GM19099 (cell line): ENCODE measurements around the gene PRSS56.

ENCODE experiments used
- POLR2A ChIP-seq: IDR thresholded peaks from 3 replicates; pipeline ENCODE4 v1.6.1; 2011; ENCODE audit warnings: low read depth; ENCODE audit not compliant: insufficient read length; ENCODE audit errors: extremely low read depth

Gene PRSS56

GRCh38 chr2:232492963-232493700, 27.1 kb upstream of the PRSS56 start:
- TF ChIP-seq POLR2A: no peak

- TF ChIP-seq POLR2A: no peak
These were observed 26.3 kb upstream of the PRSS56 start for GRCh38 chr2:232493701-232494474.

- no peak for TF ChIP-seq POLR2A
These were observed 25.6 kb upstream of the PRSS56 start for GRCh38 chr2:232494542-232494941.

DNA sequence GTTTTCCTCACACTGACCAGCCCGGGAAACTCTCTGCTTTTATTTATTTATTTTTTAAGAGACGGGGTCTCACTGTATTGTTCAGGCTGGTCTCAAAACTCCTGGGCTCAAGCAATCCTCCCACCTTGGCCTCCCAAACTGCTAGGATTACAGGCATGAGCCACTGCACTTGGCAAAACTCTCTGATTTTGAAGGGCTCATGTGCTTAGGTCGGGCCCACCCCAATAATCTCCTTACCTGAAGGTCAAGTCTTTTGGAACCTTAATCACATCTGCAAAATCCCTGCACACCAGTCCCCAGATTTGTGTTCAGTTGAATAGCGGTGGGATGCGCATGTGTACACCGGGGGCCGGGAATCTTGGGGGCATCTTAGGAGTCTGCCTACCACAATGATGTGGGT, 24.9 kb upstream of the PRSS56 start:
- no peak for TF ChIP-seq POLR2A

DNA sequence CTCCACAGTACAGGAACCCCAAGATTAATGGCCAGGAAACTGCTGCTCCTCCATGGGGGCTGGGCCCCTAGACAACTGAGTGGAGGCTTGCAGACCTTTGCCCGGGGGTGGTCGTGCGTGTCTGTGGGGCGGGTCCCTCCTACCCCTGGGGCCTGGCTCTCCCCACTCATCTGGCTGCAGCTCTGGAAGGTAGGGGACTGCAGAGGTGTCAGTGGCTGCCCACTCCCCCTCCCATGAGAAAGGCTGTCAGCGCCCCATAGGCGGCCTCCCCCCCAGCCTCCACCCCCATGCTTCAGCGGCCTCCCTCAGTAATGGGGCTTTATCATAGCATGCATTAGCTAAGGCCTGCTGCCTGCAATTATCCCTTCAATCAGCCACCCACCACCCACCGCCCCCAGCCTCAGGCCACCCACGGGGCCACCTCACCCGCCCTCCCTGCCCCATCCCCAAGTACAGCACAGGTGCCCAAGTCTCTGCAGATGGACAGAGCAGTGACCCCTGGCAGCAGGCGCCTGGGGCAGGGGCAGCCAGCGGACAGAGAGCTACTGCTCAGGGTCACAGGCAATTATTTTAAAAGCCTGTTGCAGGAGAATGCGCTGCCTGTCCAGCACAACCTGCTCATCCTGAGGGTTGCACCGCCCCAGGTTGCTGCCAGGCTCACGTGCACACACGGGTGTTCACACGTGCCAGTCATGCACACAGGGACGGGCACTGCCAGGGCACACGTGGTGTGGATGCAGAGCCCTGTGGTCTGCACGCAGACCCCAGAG, 23.5 kb upstream of the PRSS56 start:
- no peak for TF ChIP-seq POLR2A

- TF ChIP-seq POLR2A: no peak
These were observed 22.8 kb upstream of the PRSS56 start for GRCh38 chr2:232497348-232497747.

GRCh38 chr2:232498452-232498851, 21.7 kb upstream of the PRSS56 start:
- no peak for TF ChIP-seq POLR2A

DNA sequence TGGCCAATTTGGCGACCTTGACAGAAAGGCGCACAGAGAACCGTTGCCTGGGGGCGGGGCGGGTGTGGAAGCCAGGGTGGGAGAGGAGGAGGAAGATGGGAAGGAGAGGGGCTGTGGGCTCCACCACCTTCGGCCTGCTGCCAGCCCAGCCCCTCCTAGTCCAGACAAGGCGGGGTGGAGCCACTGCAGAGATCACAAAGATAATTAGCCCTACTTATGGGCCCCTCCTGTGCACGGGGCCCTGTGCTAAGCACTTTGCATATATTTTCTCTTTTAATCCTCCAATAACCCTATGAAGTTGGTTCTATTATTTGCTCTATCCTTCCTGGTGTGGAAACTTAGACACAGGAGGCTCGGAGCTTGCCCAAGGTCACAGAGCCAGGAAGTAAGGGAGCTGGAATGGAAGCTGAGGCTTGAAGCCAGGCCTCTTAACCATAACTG, 18.8 kb upstream of the PRSS56 start:
- TF ChIP-seq POLR2A: no peak

DNA sequence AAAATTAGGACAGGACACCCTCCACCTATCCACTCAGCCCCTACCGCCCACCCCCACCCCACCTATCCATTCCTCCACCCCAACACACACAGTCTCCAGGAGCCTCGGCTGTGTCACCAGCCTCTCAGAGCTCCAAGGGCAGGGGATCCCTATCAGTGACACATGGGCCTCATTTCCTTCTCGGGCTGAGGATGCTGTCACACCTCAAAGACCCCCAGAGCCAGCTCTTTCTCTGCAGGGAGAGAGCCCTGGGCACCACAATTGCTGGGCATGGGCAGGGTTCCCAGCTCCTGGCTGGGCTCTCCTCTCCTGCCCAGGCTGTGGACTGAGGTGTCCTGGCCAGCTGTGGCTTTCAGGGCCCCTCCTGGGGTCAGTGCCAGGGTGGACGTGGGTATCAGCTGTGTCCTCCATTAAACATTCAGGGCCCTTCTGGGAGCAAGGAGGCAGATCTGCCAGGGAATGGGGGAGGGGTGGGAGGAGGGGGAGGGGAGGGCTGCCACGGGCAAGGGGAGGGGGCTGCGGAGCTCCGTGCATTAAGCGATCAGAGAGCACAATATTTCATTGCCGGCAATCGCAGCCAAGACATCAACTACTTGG, 18.3 kb upstream of the PRSS56 start:
- no peak for TF ChIP-seq POLR2A

DNA sequence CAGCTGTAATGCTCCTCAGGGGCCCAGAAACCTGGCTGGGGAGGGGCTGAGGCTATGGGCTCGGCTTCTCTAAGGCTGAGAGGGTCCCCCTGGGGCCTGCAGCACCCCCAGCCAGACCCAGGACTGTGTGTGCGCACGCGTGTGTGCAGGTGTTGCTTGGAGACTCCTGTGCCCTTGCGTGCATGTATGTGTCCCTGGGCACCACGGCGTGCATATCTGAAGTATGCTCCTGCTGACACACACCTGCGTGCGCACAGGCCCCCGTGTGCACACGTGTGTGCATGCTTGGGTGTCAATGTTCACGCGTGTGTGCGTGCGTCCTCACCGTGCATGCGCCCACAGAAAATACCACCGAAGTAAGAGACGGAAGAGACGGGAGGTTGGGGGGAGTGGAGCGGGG, 17.7 kb upstream of the PRSS56 start:
- TF ChIP-seq POLR2A: no peak

GRCh38 chr2:232502911-232503808, 17.0 kb upstream of the PRSS56 start:
- TF ChIP-seq POLR2A: no peak

- TF ChIP-seq POLR2A: no peak
These were observed 16.3 kb upstream of the PRSS56 start for GRCh38 chr2:232503809-232504323.

DNA sequence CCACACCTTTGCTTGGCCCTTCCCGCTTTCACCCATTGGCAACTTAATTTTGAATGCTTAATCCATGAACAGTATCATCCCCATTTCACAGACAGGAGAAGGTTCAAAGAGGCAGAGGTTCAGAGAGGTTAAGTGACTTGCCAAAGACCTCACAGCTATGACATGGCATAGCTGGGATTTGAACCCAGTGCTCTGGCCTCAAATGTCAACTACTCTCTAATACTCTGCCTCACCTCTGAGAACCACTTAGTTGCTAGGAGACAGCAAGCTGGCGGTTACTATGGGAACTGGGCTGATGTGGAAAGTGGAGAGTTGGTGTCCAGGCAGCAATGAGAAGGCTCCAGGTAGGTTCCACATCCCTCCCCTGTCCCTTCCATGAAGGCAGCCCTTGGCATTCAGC, 15.8 kb upstream of the PRSS56 start:
- TF ChIP-seq POLR2A: no peak

DNA sequence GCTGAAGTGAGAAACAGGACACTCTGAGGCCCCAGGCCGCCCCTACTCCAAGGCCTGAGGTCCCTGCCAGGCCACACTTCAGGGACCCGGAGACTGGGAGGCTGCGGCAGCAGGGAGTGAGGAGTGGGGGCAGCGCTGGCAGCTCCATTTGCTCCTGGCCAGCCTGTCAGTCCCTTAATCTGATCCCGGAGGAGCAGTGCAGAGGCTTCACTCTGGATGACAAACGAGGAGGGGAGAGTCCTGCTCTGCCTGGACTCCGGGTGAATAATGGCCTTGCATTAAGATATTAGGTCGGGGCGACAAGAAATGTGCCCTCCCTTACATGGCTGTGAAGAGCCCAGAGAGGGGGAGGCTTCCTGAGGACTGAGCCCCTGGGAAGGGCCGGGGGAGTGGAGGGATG, 14.3 kb upstream of the PRSS56 start:
- no peak for TF ChIP-seq POLR2A
